K562 (cell line): ENCODE measurements around the gene CALCOCO2. TPM values are rescaled to one million over a fixed set of nuclear protein-coding genes. Genes with fewer than 3 reads are reported as not detected.

ENCODE experiments used
- ATAC-seq: fragments of 200-7000 bp; cut with Tn5 transposase; 3 replicates; pipeline ENCODE4 v1.9.1; 2020; ENCODE audit warnings: moderate library complexity
- BruUV-seq: library from RNA; stranded (reverse); fragments of 400-500 nt; replicated peaks from 2 replicates; lab custom pipeline; 2021; lab: Mats Ljungman, UMichigan
- CTCF ChIA-PET: fragments of 300-600 bp; formaldehyde crosslinking; extraction: SDS; loops from one replicate; lab custom pipeline; 2021; ENCODE audit warnings: low intra/inter-chr PET ratio; lab: Yijun Ruan, JAX
- POLR2A ChIA-PET: fragments of 300-600, 350-650 bp; sonication (Branson Sonifier 250); formaldehyde crosslinking; extraction: SDS; loops from one replicate; lab custom pipeline; 2021; ENCODE audit warnings: antibody characterized with exemption, inconsistent platforms; lab: Yijun Ruan, JAX
- DNase-seq, 4 experiments: peaks; one replicate each; pipeline versions ENCODE4 v3.0.0 to v3.0.0-alpha.2; 2011 to 2018; ENCODE audit warnings: low spot score in 3 of 4, mixed read lengths in 3 of 4; ENCODE audit errors: extremely low read depth in 1 of 4
- FAIRE-seq: peaks from 2 replicates; lab custom pipeline; 2011; peaks lifted over from hg19 to GRCh38; lab: Jason Lieb, UNC
- H2AFZ ChIP-seq: 2 replicates; pipeline ENCODE4 v1.6.0; 2011; ENCODE audit warnings: low read depth, low read length, control low read depth, inconsistent platforms
- H3K27ac ChIP-seq: fragments of 200-600 bp; 3 replicates; pipeline ENCODE4 v1.8.0; 2011; ENCODE audit warnings: low read depth, mild to moderate bottlenecking, control low read depth, inconsistent platforms, low read length, moderate library complexity, mixed read lengths; ENCODE audit errors: extremely low read depth
- H3K27me3 ChIP-seq, 2 experiments: fragments of 300-600 bp in 1 of 2; 2 replicates in 1 of 2; 3 replicates in 1 of 2; pipeline versions ENCODE4 v1.6.0 to v1.8.0; 2011; ENCODE audit warnings: inconsistent platforms in 2 of 2, low read length in 2 of 2, mild to moderate bottlenecking in 1 of 2, mixed read lengths in 1 of 2, moderate library complexity in 1 of 2; ENCODE audit not compliant: control insufficient read depth in 2 of 2, insufficient read depth in 2 of 2
- H3K36me3 ChIP-seq: fragments of 300-600 bp; 3 replicates; pipeline ENCODE4 v1.8.0; 2011; ENCODE audit warnings: mild to moderate bottlenecking, low read length, inconsistent platforms; ENCODE audit not compliant: control insufficient read depth, insufficient read depth
- H3K4me1 ChIP-seq, 2 experiments: fragments of 200-600 bp in 1 of 2; replicated peaks in 1 of 2; 2 replicates in 1 of 2; 3 replicates in 1 of 2; pipeline versions ENCODE4 v1.5.1 to v1.8.0; 2011; ENCODE audit warnings: inconsistent platforms in 2 of 2, low read length in 2 of 2, mild to moderate bottlenecking in 1 of 2, mixed read lengths in 1 of 2, moderate library complexity in 1 of 2; ENCODE audit not compliant: control insufficient read depth in 2 of 2, insufficient read depth in 2 of 2
- H3K4me2 ChIP-seq: 2 replicates; pipeline ENCODE4 v1.6.1; 2011; ENCODE audit warnings: low read length, control low read depth, inconsistent platforms, mixed read lengths; ENCODE audit not compliant: insufficient read depth
- H3K4me3 ChIP-seq: fragments of 200-600 bp; sonication (generic), shearing (Covaris generic); 2 replicates; pipeline ENCODE4 v1.5.1; 2016; ENCODE audit warnings: control low read depth, inconsistent platforms
- H3K79me2 ChIP-seq: fragments of 200-600 bp; 3 replicates; pipeline ENCODE4 v1.8.0; 2011; ENCODE audit warnings: low read length, inconsistent platforms; ENCODE audit not compliant: control insufficient read depth, insufficient read depth
- H3K9ac ChIP-seq, 2 experiments: 2 replicates each; pipeline versions ENCODE4 v1.6.0 to v1.6.1; 2011; ENCODE audit warnings: low read depth in 2 of 2, low read length in 2 of 2, control low read depth in 1 of 2, inconsistent platforms in 1 of 2, mild to moderate bottlenecking in 1 of 2, mixed read lengths in 1 of 2; ENCODE audit not compliant: insufficient read depth in 1 of 2
- H3K9me1 ChIP-seq: one replicate; pipeline ENCODE4 v1.6.0; 2011; ENCODE audit warnings: inconsistent platforms, mild to moderate bottlenecking, low read length, moderate library complexity; ENCODE audit not compliant: control insufficient read depth, insufficient read depth
- H3K9me3 ChIP-seq: replicated peaks from 2 replicates; pipeline ENCODE4 v1.5.1; 2011; ENCODE audit warnings: low read depth, low read length, inconsistent platforms; ENCODE audit not compliant: control insufficient read depth, insufficient read depth
- H4K20me1 ChIP-seq: replicated peaks from 2 replicates; pipeline ENCODE4 v1.6.1; 2011; ENCODE audit warnings: low read length, inconsistent platforms, mixed read lengths; ENCODE audit not compliant: control insufficient read depth, insufficient read depth
- EHMT2 ChIP-seq: fragments of 450-650 bp; IDR thresholded peaks from 2 replicates; pipeline ENCODE4 v1.6.1; 2018; ENCODE audit warnings: antibody characterized with exemption
- FIP1L1 ChIP-seq: fragments of 200-400 bp; formaldehyde crosslinking; IDR thresholded peaks from 2 replicates; pipeline ENCODE4 v1.6.1; 2018; ENCODE audit warnings: mild to moderate bottlenecking, low read depth, low read length; ENCODE audit not compliant: poor library complexity, severe bottlenecking
- GATAD2A ChIP-seq: fragments of 450-650 bp; IDR thresholded peaks from 2 replicates; pipeline ENCODE4 v1.6.1; 2017
- HDGF ChIP-seq: fragments of 450-650 bp; IDR thresholded peaks from 2 replicates; pipeline ENCODE4 v1.6.1; 2016
- HLTF ChIP-seq: fragments of 450-650 bp; IDR thresholded peaks from 2 replicates; pipeline ENCODE4 v1.6.1; 2016
- HNRNPL ChIP-seq: fragments of 200-400 bp; formaldehyde crosslinking; IDR thresholded peaks from 2 replicates; pipeline ENCODE4 v1.6.1; 2017; ENCODE audit warnings: low read depth, mild to moderate bottlenecking, low read length
- ILK ChIP-seq: fragments of 450-650 bp; IDR thresholded peaks from 2 replicates; pipeline ENCODE4 v1.6.1; 2016; ENCODE audit warnings: missing genetic modification characterization, low read depth, mild to moderate bottlenecking, missing compliant biosample characterization, moderate library complexity, borderline replicate concordance
- MYBL2 ChIP-seq, 2 experiments: fragments of 450-650 bp in 1 of 2; sonication (generic) in 1 of 2; formaldehyde crosslinking in 1 of 2; IDR thresholded peaks; 2 replicates each; pipeline versions ENCODE4 v1.6.1 to v1.8.1; 2017 to 2022; ENCODE audit warnings: borderline replicate concordance in 1 of 2, inconsistent platforms in 1 of 2, low read depth in 1 of 2, mild to moderate bottlenecking in 1 of 2, missing genetic modification reagents in 1 of 2, moderate library complexity in 1 of 2
- NFE2 ChIP-seq: IDR thresholded peaks from 2 replicates; pipeline ENCODE4 v1.6.1; 2014; ENCODE audit warnings: antibody characterized with exemption, low read depth
- NFYB ChIP-seq: IDR thresholded peaks from 2 replicates; pipeline ENCODE4 v1.6.1; 2011; ENCODE audit warnings: mild to moderate bottlenecking, moderate library complexity; ENCODE audit not compliant: insufficient read length; ENCODE audit errors: extremely low read depth
- PRMT5 ChIP-seq: sonication (generic); formaldehyde crosslinking; IDR thresholded peaks from 2 replicates; pipeline ENCODE4 v1.5.0; 2020; ENCODE audit warnings: missing genetic modification reagents
- SETDB1 ChIP-seq: IDR thresholded peaks from one replicate; pipeline ENCODE4 v1.6.1; 2012; ENCODE audit warnings: low read length, control low read depth, inconsistent platforms
- SMARCB1 ChIP-seq: IDR thresholded peaks from 2 replicates; pipeline ENCODE4 v1.6.1; 2011; ENCODE audit warnings: improper control_type of control experiment, low read depth; ENCODE audit not compliant: insufficient read length
- ZNF668 ChIP-seq: fragments of 250-450 bp; sonication (Bioruptor Pico); IDR thresholded peaks from 2 replicates; pipeline ENCODE4 v1.8.0; 2022; ENCODE audit warnings: mild to moderate bottlenecking, inconsistent platforms
- ZZZ3 ChIP-seq: fragments of 450-650 bp; IDR thresholded peaks from 2 replicates; pipeline ENCODE4 v1.6.1; 2016; ENCODE audit warnings: antibody characterized with exemption, mild to moderate bottlenecking, moderate library complexity
- WGBS: fragments of 100-300 bp; shearing (Covaris generic); methylation state at CpG from one replicate; pipeline ENCODE4 v1.1.6; 2016; ENCODE audit warnings: low coverage, mixed read lengths; ENCODE audit not compliant: insufficient coverage; ENCODE audit errors: missing lambda C conversion rate; 5-methylcytosine and 5-hydroxymethylcytosine counted together
- in situ Hi-C: fragments of 300-500 bp; cut with MboI; formaldehyde crosslinking; loops from 4 replicates; pipeline ENCODE4 v1.15.0; 2018; ENCODE audit warnings: inconsistent platforms, mixed read lengths
- intact Hi-C: fragments of 100-400 bp; cut with micrococcal nuclease; formaldehyde crosslinking; loops from 2 replicates; pipeline ENCODE4 v1.14.2; 2022
- polyA plus RNA-seq, 8 experiments: library from polyadenylated mRNA; depleted of rRNA in 4 of 8; stranded (reverse) in 5 of 8; unstranded in 3 of 8; fragments of >200 nt; fragmentation: Nextera tagmentation in 2 of 8; fragmentation: Illumina TruSeq in 1 of 8; extraction: Ambion mirVana in 2 of 8; extraction: Trizol in 1 of 8; gene quantifications; 2 replicates each; pipeline versions ENCODE4 v1.2.1 to v1.2.3, GENCODE V29; 2011 to 2014; ENCODE audit warnings: inconsistent platforms in 1 of 8, missing spikeins in 1 of 8
- total RNA-seq, 7 experiments: library from RNA; depleted of rRNA in 6 of 7; stranded (reverse); fragments of >200 nt in 6 of 7; fragmentation: Illumina TruSeq in 2 of 7; extraction: Trizol in 2 of 7; gene quantifications; 2 replicates each; pipeline versions ENCODE4 v1.2.1 to v1.2.3, GENCODE V29; 2011 to 2021; ENCODE audit warnings: low replicate concordance in 1 of 7
- TF ChIP-seq, protein P1 (sequence below): fragments of 250-450 bp; sonication (Bioruptor Pico); IDR thresholded peaks from 2 replicates; pipeline ENCODE4 v1.4.0; 2020; ENCODE audit warnings: mild to moderate bottlenecking, moderate library complexity, borderline replicate concordance
- TF ChIP-seq, protein P2 (sequence below): fragments of 250-450 bp; sonication (Bioruptor Pico); IDR thresholded peaks from 2 replicates; pipeline ENCODE4 v1.8.0; 2022; ENCODE audit warnings: moderate library complexity, mild to moderate bottlenecking, inconsistent platforms
- TF ChIP-seq, protein P3 (sequence below): sonication (generic); IDR thresholded peaks from 2 replicates; pipeline ENCODE4 v1.6.1; 2016
- TF ChIP-seq, protein P4 (sequence below): fragments of 200-400 bp; formaldehyde crosslinking; IDR thresholded peaks from 2 replicates; pipeline ENCODE4 v1.6.1; 2017; ENCODE audit warnings: mild to moderate bottlenecking, low read depth, low read length, moderate library complexity

Gene CALCOCO2
- total and polyA plus RNA-seq, 9 of the 15 experiments (the other 6 are each of a cell fraction or from before 2014, with no cell fraction given): 24.1 to 87.3 (median 67.5) TPM

DNA sequence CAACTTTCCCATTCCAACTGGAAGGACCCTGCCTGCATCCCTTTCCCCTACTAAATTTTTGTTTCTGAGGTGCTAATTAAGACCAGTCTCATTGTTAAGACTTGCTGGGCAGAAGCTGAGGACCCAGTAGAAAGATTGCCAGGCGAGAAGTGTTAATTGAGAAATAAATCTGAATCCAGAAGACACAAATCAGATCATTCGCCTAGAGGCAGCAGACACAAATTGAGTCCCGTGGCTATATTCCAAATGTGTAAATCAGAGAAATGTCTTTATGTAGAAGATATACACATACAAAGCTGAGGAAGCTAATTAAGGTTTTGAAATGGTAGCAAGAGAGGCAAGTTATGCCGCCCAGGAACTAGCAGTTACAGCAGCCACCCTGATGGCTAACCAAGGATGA lies 29.6 kb downstream of the CALCOCO2 start:
- Histone ChIP-seq H3K27me3 (no peaks in the 10 kb centered on the region), H3K9me3 (no peaks in the 10 kb centered on the region), H4K20me1 (no peaks in the 10 kb centered on the region), H2AFZ (no peak overlapping the region), H3K4me3 (no peak overlapping the region), H3K36me3 (peaks cover 36% of the 10 kb centered on the region; the same call in 2 of the 3 replicates), H3K27ac (no peak overlapping the region), H3K4me2 (no peak overlapping the region), H3K4me1 (no peaks in the 10 kb centered on the region), H3K9me1 (no peaks in the 10 kb centered on the region), H3K9ac (no peak overlapping the region), H3K79me2 (no peaks in the 10 kb centered on the region)
- DNase-seq (no peak), ATAC-seq (no peak), FAIRE-seq (no peak)
- TF ChIP-seq GATAD2A (no peak), ZZZ3 (no peak), ILK (tag) (no peak), NFE2 (no peak), ZNF668 (CRISPR knock-in tag) (no peak), MYBL2 (IDR thresholded peaks at IDR 0.05; ENCODE audit: low read depth) (no peak), MYBL2 (CRISPR knock-in tag; IDR thresholded peaks at IDR 0.05; ENCODE audit: borderline replicate concordance) (no peak), SMARCB1 (no peak), FIP1L1 (no peak), NFYB (no peak), HNRNPL (no peak), SETDB1 (no peak), EHMT2 (no peak), PRMT5 (CRISPR knock-in tag) (no peak), HLTF (no peak), HDGF (no peak)
- TF ChIP-seq, protein P1, sequence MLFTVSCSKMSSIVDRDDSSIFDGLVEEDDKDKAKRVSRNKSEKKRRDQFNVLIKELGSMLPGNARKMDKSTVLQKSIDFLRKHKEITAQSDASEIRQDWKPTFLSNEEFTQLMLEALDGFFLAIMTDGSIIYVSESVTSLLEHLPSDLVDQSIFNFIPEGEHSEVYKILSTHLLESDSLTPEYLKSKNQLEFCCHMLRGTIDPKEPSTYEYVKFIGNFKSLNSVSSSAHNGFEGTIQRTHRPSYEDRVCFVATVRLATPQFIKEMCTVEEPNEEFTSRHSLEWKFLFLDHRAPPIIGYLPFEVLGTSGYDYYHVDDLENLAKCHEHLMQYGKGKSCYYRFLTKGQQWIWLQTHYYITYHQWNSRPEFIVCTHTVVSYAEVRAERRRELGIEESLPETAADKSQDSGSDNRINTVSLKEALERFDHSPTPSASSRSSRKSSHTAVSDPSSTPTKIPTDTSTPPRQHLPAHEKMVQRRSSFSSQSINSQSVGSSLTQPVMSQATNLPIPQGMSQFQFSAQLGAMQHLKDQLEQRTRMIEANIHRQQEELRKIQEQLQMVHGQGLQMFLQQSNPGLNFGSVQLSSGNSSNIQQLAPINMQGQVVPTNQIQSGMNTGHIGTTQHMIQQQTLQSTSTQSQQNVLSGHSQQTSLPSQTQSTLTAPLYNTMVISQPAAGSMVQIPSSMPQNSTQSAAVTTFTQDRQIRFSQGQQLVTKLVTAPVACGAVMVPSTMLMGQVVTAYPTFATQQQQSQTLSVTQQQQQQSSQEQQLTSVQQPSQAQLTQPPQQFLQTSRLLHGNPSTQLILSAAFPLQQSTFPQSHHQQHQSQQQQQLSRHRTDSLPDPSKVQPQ (CRISPR knock-in tag): no peak
- TF ChIP-seq, protein P2, sequence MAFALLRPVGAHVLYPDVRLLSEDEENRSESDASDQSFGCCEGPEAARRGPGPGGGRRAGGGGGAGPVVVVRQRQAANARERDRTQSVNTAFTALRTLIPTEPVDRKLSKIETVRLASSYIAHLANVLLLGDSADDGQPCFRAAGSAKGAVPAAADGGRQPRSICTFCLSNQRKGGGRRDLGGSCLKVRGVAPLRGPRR: no peak
- TF ChIP-seq, protein P3, sequence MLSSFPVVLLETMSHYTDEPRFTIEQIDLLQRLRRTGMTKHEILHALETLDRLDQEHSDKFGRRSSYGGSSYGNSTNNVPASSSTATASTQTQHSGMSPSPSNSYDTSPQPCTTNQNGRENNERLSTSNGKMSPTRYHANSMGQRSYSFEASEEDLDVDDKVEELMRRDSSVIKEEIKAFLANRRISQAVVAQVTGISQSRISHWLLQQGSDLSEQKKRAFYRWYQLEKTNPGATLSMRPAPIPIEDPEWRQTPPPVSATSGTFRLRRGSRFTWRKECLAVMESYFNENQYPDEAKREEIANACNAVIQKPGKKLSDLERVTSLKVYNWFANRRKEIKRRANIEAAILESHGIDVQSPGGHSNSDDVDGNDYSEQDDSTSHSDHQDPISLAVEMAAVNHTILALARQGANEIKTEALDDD: no peak
- TF ChIP-seq, protein P4, sequence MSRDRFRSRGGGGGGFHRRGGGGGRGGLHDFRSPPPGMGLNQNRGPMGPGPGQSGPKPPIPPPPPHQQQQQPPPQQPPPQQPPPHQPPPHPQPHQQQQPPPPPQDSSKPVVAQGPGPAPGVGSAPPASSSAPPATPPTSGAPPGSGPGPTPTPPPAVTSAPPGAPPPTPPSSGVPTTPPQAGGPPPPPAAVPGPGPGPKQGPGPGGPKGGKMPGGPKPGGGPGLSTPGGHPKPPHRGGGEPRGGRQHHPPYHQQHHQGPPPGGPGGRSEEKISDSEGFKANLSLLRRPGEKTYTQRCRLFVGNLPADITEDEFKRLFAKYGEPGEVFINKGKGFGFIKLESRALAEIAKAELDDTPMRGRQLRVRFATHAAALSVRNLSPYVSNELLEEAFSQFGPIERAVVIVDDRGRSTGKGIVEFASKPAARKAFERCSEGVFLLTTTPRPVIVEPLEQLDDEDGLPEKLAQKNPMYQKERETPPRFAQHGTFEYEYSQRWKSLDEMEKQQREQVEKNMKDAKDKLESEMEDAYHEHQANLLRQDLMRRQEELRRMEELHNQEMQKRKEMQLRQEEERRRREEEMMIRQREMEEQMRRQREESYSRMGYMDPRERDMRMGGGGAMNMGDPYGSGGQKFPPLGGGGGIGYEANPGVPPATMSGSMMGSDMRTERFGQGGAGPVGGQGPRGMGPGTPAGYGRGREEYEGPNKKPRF: no peak
- ChIA-PET CTCF (no interaction called here), POLR2A (interaction anchor here (0.5 to 3.1 kb wide), 4 partner anchors 9 to 730 kb away, joined by 3 to 15 read pairs (median 6); no protein-coding TSS in a partner anchor)
- 77% methylated on average over 4 of the region's 4 CpGs for WGBS
- in situ Hi-C loops: no loop called here
- no TSS peak for BruUV-seq
- intact Hi-C loops: no loop called here
